ENCODE data around the gene P3H2.
"Not testable (repeated sequence)": the region's sequence is repeated elsewhere in the genome, so short reads cannot be mapped to it uniquely, and the experiment has no call there.

The P3H2 gene

DNA sequence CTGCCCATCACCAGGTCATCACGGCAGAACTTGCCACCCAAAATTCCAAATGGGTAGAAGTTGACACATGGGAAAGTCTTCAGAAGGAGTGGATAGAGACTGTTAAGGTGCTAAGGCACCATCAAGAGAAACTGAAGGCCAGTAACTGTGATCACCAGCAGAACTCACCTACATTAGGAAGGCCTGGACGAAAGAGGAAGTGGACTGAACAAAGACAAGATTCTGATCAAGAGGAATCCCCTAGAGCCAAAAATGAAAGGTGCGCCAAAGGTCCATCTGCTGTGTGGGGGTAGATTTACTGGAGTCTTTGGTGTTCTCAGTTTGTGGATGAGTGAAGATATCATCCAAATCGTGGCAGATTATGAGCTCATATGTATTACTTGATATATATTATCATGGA lies 46.3 kb upstream of the P3H2 start:
- TF ChIP-seq, protein P1, sequence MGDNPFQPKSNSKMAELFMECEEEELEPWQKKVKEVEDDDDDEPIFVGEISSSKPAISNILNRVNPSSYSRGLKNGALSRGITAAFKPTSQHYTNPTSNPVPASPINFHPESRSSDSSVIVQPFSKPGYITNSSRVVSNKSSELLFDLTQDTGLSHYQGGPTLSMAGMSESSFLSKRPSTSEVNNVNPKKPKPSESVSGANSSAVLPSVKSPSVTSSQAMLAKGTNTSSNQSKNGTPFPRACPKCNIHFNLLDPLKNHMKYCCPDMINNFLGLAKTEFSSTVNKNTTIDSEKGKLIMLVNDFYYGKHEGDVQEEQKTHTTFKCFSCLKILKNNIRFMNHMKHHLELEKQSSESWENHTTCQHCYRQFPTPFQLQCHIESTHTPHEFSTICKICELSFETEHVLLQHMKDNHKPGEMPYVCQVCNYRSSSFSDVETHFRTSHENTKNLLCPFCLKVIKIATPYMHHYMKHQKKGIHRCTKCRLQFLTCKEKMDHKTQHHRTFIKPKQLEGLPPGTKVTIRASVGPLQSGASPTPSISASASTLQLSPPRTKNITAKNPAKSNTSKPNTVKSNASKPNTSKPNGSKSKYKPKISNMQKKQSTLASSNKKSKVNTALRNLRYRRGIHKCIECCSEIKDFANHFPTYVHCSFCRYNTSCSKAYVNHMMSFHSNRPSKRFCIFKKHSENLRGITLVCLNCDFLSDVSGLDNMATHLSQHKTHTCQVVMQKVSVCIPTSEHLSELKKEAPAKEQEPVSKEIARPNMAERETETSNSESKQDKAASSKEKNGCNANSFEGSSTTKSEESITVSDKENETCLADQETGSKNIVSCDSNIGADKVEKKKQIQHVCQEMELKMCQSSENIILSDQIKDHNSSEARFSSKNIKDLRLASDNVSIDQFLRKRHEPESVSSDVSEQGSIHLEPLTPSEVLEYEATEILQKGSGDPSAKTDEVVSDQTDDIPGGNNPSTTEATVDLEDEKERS (tag by site-specific recombination; IDR thresholded peaks at IDR 0.05), result no peak
- TF ChIP-seq OVOL3 (tag by site-specific recombination; IDR thresholded peaks at IDR 0.05) (no peak), ZXDB (tag by site-specific recombination; IDR thresholded peaks at IDR 0.05) (no peak), BCL11A (tag by site-specific recombination; IDR thresholded peaks at IDR 0.05; ENCODE audit: low read depth) (no peak), SP2 (tag by site-specific recombination; IDR thresholded peaks at IDR 0.05) (no peak), ZIC2 (tag by site-specific recombination; IDR thresholded peaks at IDR 0.05) (no peak), OSR2 (tag by site-specific recombination; IDR thresholded peaks at IDR 0.05) (no peak), ZNF24 (tag by site-specific recombination; IDR thresholded peaks at IDR 0.05) (no peak)
- Histone ChIP-seq H3K36me3 (ENCODE audit: control insufficient read depth in 2 of 2, insufficient read depth in 1 of 2, low read length in 2 of 2) (no peaks in the 10 kb centered on the region), H3K4me1 (ENCODE audit: control insufficient read depth, insufficient read depth, low read length) (peaks cover 4% of the 10 kb centered on the region; the same call in 1 of the 2 replicates), H3K4me3 (ENCODE audit: low read depth, low read length) (no peak overlapping the region), H3K9me3 (ENCODE audit: control insufficient read depth, insufficient read depth, low read depth, low read length) (no peaks in the 10 kb centered on the region), H3K27ac (ENCODE audit: extremely low read depth, low read depth, low read length) (no peak overlapping the region)
- CTCF ChIA-PET, result no interaction called here
- POLR2A ChIA-PET, result no interaction called here

DNA sequence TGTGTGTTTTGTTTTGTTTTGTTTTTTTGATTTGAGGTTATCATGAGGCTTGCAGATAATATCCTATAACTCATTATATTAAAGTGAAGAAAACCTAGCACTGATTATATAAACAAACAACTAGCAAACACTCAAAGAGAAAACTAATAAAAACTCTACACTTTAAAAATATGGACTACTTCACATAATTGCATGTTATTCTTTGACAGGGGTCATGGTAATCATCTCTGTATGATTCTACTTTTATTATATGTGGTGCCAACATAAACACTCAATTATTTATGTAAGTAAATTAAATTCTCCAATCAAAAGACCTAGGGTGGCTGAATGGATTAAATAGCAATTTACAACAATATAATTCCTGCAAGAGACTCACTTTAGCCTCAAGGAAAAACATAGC lies 44.6 kb upstream of the P3H2 start:
- ChIA-PET CTCF (no interaction called here), POLR2A (no interaction called here)
- H3K36me3 ChIP-seq (ENCODE audit: control insufficient read depth in 2 of 2, insufficient read depth in 1 of 2, low read length in 2 of 2), result no peaks in the 10 kb centered on the region
- no peak overlapping the region for H3K4me3 ChIP-seq (ENCODE audit: low read depth, low read length)
- H3K27ac ChIP-seq (ENCODE audit: extremely low read depth, low read depth, low read length), result no peak overlapping the region
- H3K9me3 ChIP-seq (ENCODE audit: control insufficient read depth, insufficient read depth, low read depth, low read length), result no peaks in the 10 kb centered on the region
- H3K4me1 ChIP-seq (ENCODE audit: control insufficient read depth, insufficient read depth, low read length), result peaks cover 4% of the 10 kb centered on the region; the same call in 1 of the 2 replicates
- TF ChIP-seq GLI2 (tag by site-specific recombination; IDR thresholded peaks at IDR 0.05; ENCODE audit: borderline replicate concordance, low read depth), result 0 out of 2 replicates have a peak, but pooled peaks have one; percentile 16
- peak; percentile 67; the same call in 1 of the 2 replicates for TF ChIP-seq WT1 (tag by site-specific recombination; IDR thresholded peaks at IDR 0.05)
- TF ChIP-seq OSR2 (tag by site-specific recombination; IDR thresholded peaks at IDR 0.05), result peak; percentile 45
- TF ChIP-seq, protein P2, sequence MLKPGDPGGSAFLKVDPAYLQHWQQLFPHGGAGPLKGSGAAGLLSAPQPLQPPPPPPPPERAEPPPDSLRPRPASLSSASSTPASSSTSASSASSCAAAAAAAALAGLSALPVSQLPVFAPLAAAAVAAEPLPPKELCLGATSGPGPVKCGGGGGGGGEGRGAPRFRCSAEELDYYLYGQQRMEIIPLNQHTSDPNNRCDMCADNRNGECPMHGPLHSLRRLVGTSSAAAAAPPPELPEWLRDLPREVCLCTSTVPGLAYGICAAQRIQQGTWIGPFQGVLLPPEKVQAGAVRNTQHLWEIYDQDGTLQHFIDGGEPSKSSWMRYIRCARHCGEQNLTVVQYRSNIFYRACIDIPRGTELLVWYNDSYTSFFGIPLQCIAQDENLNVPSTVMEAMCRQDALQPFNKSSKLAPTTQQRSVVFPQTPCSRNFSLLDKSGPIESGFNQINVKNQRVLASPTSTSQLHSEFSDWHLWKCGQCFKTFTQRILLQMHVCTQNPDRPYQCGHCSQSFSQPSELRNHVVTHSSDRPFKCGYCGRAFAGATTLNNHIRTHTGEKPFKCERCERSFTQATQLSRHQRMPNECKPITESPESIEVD (tag by site-specific recombination; IDR thresholded peaks at IDR 0.05), result peak; percentile 73
- no peak for TF ChIP-seq ZNF157 (tag by site-specific recombination; IDR thresholded peaks at IDR 0.05)
- peak; percentile 87 for TF ChIP-seq ZNF843 (tag by site-specific recombination; IDR thresholded peaks at IDR 0.05)
- TF ChIP-seq, protein P3, sequence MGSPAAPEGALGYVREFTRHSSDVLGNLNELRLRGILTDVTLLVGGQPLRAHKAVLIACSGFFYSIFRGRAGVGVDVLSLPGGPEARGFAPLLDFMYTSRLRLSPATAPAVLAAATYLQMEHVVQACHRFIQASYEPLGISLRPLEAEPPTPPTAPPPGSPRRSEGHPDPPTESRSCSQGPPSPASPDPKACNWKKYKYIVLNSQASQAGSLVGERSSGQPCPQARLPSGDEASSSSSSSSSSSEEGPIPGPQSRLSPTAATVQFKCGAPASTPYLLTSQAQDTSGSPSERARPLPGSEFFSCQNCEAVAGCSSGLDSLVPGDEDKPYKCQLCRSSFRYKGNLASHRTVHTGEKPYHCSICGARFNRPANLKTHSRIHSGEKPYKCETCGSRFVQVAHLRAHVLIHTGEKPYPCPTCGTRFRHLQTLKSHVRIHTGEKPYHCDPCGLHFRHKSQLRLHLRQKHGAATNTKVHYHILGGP (tag by site-specific recombination; IDR thresholded peaks at IDR 0.05), result peak; percentile 75
- TF ChIP-seq, protein P4, sequence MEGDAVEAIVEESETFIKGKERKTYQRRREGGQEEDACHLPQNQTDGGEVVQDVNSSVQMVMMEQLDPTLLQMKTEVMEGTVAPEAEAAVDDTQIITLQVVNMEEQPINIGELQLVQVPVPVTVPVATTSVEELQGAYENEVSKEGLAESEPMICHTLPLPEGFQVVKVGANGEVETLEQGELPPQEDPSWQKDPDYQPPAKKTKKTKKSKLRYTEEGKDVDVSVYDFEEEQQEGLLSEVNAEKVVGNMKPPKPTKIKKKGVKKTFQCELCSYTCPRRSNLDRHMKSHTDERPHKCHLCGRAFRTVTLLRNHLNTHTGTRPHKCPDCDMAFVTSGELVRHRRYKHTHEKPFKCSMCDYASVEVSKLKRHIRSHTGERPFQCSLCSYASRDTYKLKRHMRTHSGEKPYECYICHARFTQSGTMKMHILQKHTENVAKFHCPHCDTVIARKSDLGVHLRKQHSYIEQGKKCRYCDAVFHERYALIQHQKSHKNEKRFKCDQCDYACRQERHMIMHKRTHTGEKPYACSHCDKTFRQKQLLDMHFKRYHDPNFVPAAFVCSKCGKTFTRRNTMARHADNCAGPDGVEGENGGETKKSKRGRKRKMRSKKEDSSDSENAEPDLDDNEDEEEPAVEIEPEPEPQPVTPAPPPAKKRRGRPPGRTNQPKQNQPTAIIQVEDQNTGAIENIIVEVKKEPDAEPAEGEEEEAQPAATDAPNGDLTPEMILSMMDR (tag by site-specific recombination; IDR thresholded peaks at IDR 0.05), result no peak
- TF ChIP-seq ZNF514 (tag by site-specific recombination; IDR thresholded peaks at IDR 0.05), result no peak
- peak; percentile 77 for TF ChIP-seq FEZF1 (tag by site-specific recombination; IDR thresholded peaks at IDR 0.05)
- 0 out of 2 replicates have a peak, but pooled peaks have one; percentile 31 for TF ChIP-seq BCL11B (tag by site-specific recombination; IDR thresholded peaks at IDR 0.05; ENCODE audit: low read depth)
- TF ChIP-seq SP7 (tag by site-specific recombination; IDR thresholded peaks at IDR 0.05), result peak; percentile 23; the same call in 1 of the 2 replicates

DNA sequence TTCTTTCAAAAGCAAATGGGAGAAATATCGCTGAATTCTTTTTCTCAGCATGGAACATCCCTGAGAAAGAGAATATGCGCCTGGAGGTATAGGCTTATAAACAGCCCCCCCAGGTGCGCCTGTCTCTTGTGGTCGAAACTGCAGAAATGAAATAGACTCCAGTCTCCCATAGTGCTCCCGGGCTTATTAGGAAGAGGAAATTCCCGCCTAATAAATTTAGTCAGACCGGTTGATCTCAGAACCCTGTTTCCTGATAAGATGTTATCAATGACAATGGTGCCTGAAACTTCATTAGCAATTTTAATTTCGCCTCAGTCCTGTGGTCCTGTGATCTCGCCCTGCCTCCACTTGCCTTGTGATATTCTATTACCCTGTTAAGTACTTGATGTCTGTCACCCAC lies 41.3 kb upstream of the P3H2 start:
- H3K4me3 ChIP-seq (ENCODE audit: low read depth, low read length); H3K4me1 ChIP-seq (ENCODE audit: control insufficient read depth, insufficient read depth, low read length); H3K27ac ChIP-seq (ENCODE audit: extremely low read depth, low read depth, low read length); CTCF ChIA-PET; H3K9me3 ChIP-seq (ENCODE audit: control insufficient read depth, insufficient read depth, low read depth, low read length); POLR2A ChIA-PET; H3K36me3 ChIP-seq (ENCODE audit: control insufficient read depth in 2 of 2, insufficient read depth in 1 of 2, low read length in 2 of 2): not testable (repeated sequence)
